ENCODE measurements around the gene FN1.

Gene FN1

DNA sequence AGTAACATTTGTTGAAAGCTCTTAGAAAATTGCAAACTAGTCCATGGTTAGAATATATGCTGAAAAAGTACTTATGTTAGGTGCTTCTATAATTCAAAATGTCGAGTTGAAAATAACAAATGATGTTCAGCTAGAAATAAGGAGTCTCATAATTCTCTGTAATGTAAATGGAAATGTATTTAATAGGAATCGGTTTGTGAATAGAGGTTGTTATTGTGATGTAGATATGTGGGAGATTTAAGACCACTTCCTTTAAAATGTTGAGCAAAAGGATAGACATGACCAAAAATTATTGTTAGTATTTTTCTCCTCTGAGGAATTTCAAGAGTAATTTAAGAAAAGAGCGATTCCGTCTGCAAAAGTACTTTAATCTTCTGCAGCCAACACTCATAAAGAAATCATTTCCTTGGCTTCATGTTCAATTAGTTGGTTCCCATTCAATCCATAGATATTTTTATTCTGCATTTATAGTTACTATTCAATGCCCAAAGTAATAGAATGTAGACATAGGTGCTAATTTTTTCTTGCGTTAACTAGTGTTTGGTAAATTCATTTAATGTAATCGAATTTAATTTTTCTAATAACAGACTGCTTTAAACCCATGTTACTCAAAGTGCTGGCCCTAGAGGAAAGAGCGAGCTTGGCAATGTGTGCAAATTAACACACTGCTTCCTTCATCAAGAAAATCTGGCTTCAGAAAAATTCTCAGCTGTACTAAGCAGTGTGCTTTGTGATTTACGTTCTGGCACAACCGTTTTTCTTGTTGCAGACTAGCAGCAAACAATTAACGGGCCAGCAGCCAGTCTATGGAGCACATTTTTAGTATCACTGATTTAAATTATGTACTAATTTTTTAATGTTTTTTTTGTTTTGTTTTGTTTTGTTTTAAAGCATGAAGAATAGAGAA lies 32.2 kb downstream of the FN1 start:
- H2AFZ ChIP-seq (ENCODE audit: low read depth, low read length): no peak overlapping the region

DNA sequence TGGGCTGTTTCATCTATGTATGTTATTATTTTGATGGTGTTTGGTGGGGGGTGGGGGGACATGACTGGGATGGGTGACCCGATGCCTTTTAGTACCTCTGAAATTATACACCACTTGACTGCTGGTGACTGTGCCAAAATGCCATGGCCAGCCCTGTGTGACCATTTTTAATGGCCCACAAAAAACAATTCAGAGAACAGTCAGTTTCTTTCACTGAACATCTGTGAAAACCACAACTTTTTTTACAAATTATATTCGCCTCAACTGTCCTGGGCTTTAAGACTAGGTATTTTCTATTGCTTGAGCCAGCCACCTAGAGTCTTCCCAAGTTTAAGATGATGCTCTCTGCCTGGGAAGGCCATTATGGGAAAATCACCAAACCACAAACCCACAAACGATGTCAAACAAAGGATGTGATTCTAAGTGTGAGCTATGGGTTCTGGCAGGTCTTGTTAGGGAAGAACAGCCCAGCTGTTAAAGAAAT lies 33.9 kb downstream of the FN1 start:
- Histone ChIP-seq H3K27me3 (ENCODE audit: control insufficient read depth in 1 of 2, insufficient read depth in 1 of 2, low read length in 2 of 2) (no peaks in the 10 kb centered on the region), H3K4me1 (ENCODE audit: control insufficient read depth, insufficient read depth, low read depth, low read length) (peaks cover 13% of the 10 kb centered on the region), H3K4me2 (ENCODE audit: low read length, poor library complexity, severe bottlenecking) (no peak overlapping the region), H2BK15ac (ENCODE audit: low read depth, poor library complexity, severe bottlenecking) (no peak overlapping the region), H2AFZ (ENCODE audit: low read depth, low read length) (no peak overlapping the region), H3K23ac (ENCODE audit: low read length in 2 of 2) (no peak overlapping the region), H2AK5ac (ENCODE audit: low read length, severe bottlenecking) (no peak overlapping the region), H4K91ac (ENCODE audit: low read length) (no peak overlapping the region), H2BK5ac (ENCODE audit: low read depth, low read length, poor library complexity, severe bottlenecking) (no peak overlapping the region), H2BK120ac (ENCODE audit: low read depth, low read length) (no peak overlapping the region), H3K4me3 (ENCODE audit: insufficient read depth in 1 of 2, low read depth in 1 of 2, low read length in 2 of 2) (no peak overlapping the region), H3K27ac (ENCODE audit: low read length, poor library complexity, severe bottlenecking) (peak overlapping the region; percentile 55), H3K4ac (ENCODE audit: low read depth in 1 of 2, low read length in 2 of 2) (no peak overlapping the region), H4K8ac (ENCODE audit: low read length) (no peak overlapping the region), H2BK12ac (ENCODE audit: low read length in 2 of 2) (no peak overlapping the region), H3K36me3 (ENCODE audit: control insufficient read depth in 1 of 2, insufficient read depth in 2 of 2, low read depth in 1 of 2, low read length in 2 of 2) (peaks cover 25 to 96% of the 10 kb centered on the region in 2 experiments), H3K9me3 (ENCODE audit: control insufficient read depth, low read length) (no peaks in the 10 kb centered on the region), H3K18ac (ENCODE audit: low read depth in 1 of 2, low read length in 2 of 2) (no peak overlapping the region), H3K79me1 (replicated peaks; ENCODE audit: low read length, poor library complexity, severe bottlenecking) (no peaks in the 10 kb centered on the region), H3K14ac (ENCODE audit: low read length in 2 of 2) (no peak overlapping the region), H3K9ac (ENCODE audit: low read length) (peak overlapping the region; percentile 70)
- WGBS: 53% methylated on average over 2 of the region's 3 CpGs
- DNase-seq: peak; percentile 86

More for the DNA sequence above, 32.2 kb downstream of the FN1 start:
- no peak overlapping the region for H3K4ac ChIP-seq (ENCODE audit: low read depth in 1 of 2, low read length in 2 of 2)
- 90% methylated on average over 10 of the region's 10 CpGs for WGBS
- peak overlapping the region; percentile 70 for H3K9ac ChIP-seq (ENCODE audit: low read length)
- H3K27ac ChIP-seq (ENCODE audit: low read length, poor library complexity, severe bottlenecking): no peak overlapping the region
- H2BK12ac ChIP-seq (ENCODE audit: low read length in 2 of 2): no peak overlapping the region
- H2BK5ac ChIP-seq (ENCODE audit: low read depth, low read length, poor library complexity, severe bottlenecking): no peak overlapping the region
- no peak overlapping the region for H4K91ac ChIP-seq (ENCODE audit: low read length)
- peaks cover 30 to 96% of the 10 kb centered on the region in 2 experiments for H3K36me3 ChIP-seq (ENCODE audit: control insufficient read depth in 1 of 2, insufficient read depth in 2 of 2, low read depth in 1 of 2, low read length in 2 of 2)
- H3K4me2 ChIP-seq (ENCODE audit: low read length, poor library complexity, severe bottlenecking): no peak overlapping the region
- peaks cover 12% of the 10 kb centered on the region for H3K4me1 ChIP-seq (ENCODE audit: control insufficient read depth, insufficient read depth, low read depth, low read length)
- no peak overlapping the region for H2BK15ac ChIP-seq (ENCODE audit: low read depth, poor library complexity, severe bottlenecking)
- H3K23ac ChIP-seq (ENCODE audit: low read length in 2 of 2): no peak overlapping the region
- no peaks in the 10 kb centered on the region for H3K9me3 ChIP-seq (ENCODE audit: control insufficient read depth, low read length)
- no peaks in the 10 kb centered on the region for H3K27me3 ChIP-seq (ENCODE audit: control insufficient read depth in 1 of 2, insufficient read depth in 1 of 2, low read length in 2 of 2)
- H2AK5ac ChIP-seq (ENCODE audit: low read length, severe bottlenecking): no peak overlapping the region
- H3K79me1 ChIP-seq (replicated peaks; ENCODE audit: low read length, poor library complexity, severe bottlenecking): peaks cover 2% of the 10 kb centered on the region
- H3K14ac ChIP-seq (ENCODE audit: low read length in 2 of 2): no peak overlapping the region
- H2BK120ac ChIP-seq (ENCODE audit: low read depth, low read length): no peak overlapping the region
- DNase-seq: no peak
- no peak overlapping the region for H4K8ac ChIP-seq (ENCODE audit: low read length)
- no peak overlapping the region for H3K18ac ChIP-seq (ENCODE audit: low read depth in 1 of 2, low read length in 2 of 2)
- peak overlapping the region in 1 of 2 experiments; percentile 17 for H3K4me3 ChIP-seq (ENCODE audit: insufficient read depth in 1 of 2, low read depth in 1 of 2, low read length in 2 of 2)

DNA sequence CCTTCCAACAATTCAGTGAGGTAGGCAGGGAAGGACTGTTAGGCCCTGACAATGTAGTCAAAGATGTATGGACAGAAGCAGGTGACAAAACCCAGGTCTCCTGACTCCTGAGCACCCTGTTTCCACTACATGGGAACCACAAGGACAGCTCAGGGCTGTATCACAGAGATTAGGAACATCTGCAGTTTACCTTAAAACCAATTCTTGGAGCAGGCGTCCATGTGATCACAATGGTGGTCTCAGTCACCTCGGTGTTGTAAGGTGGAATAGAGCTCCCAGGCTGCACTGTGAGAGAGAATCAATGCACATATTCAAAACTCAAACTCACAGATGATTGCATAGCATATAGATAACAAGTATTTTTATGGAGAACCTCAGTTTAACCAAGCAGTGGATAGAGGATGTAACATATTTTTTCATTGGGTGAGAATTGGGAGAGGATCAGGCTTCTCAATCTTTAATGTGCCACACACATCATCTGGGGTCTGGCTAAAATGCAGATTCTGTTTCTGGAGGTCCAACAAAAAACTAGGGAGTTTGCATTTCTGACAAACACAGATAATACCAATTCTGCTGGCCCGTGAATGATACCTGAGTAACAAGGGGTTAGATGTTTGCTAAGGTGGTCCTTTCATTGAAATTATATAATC lies 36.7 kb downstream of the FN1 start:
- Histone ChIP-seq H3K9ac (ENCODE audit: low read length) (peak overlapping the region; percentile 80), H2BK12ac (ENCODE audit: low read length in 2 of 2) (no peak overlapping the region), H3K4me2 (ENCODE audit: low read length, poor library complexity, severe bottlenecking) (no peak overlapping the region), H3K9me3 (ENCODE audit: control insufficient read depth, low read length) (no peaks in the 10 kb centered on the region), H3K27me3 (ENCODE audit: control insufficient read depth in 1 of 2, insufficient read depth in 1 of 2, low read length in 2 of 2) (no peaks in the 10 kb centered on the region), H3K14ac (ENCODE audit: low read length in 2 of 2) (no peak overlapping the region), H3K27ac (ENCODE audit: low read length, poor library complexity, severe bottlenecking) (peak overlapping the region; percentile 64), H3K36me3 (ENCODE audit: control insufficient read depth in 1 of 2, insufficient read depth in 2 of 2, low read depth in 1 of 2, low read length in 2 of 2) (peaks cover 25 to 96% of the 10 kb centered on the region in 2 experiments), H2BK5ac (ENCODE audit: low read depth, low read length, poor library complexity, severe bottlenecking) (no peak overlapping the region), H3K4me3 (ENCODE audit: insufficient read depth in 1 of 2, low read depth in 1 of 2, low read length in 2 of 2) (peak overlapping the region in 1 of 2 experiments; percentile 28), H4K91ac (ENCODE audit: low read length) (no peak overlapping the region), H3K23ac (ENCODE audit: low read length in 2 of 2) (no peak overlapping the region), H2BK120ac (ENCODE audit: low read depth, low read length) (no peak overlapping the region), H2AK5ac (ENCODE audit: low read length, severe bottlenecking) (no peak overlapping the region), H3K18ac (ENCODE audit: low read depth in 1 of 2, low read length in 2 of 2) (no peak overlapping the region), H2AFZ (ENCODE audit: low read depth, low read length) (no peak overlapping the region), H3K79me1 (replicated peaks; ENCODE audit: low read length, poor library complexity, severe bottlenecking) (no peaks in the 10 kb centered on the region), H2BK15ac (ENCODE audit: low read depth, poor library complexity, severe bottlenecking) (no peak overlapping the region), H3K4ac (ENCODE audit: low read depth in 1 of 2, low read length in 2 of 2) (no peak overlapping the region), H3K4me1 (ENCODE audit: control insufficient read depth, insufficient read depth, low read depth, low read length) (peaks cover 7% of the 10 kb centered on the region), H4K8ac (ENCODE audit: low read length) (no peak overlapping the region)
- 100% methylated on average over 1 of the region's 3 CpGs for WGBS
- DNase-seq: no peak
